Stomach (tissue), 9 donors: ENCODE data around the gene KITLG. TPM values are rescaled to one million over a fixed set of nuclear protein-coding genes. Genes with fewer than 3 reads are reported as not detected.

Experiments
- DNase-seq, 2 donors: peaks; one replicate each; pipeline versions ENCODE4 v3.0.0 to v3.0.0-alpha.2; 2013 to 2019
- H3K27ac ChIP-seq, 5 donors: fragments of 200-600 bp in 4 of 5; sonication (generic) in 4 of 5; one replicate each; pipeline ENCODE4 v1.5.1; 2013 to 2019; ENCODE audit warnings: mild to moderate bottlenecking in 1 of 5, moderate library complexity in 1 of 5
- H3K27me3 ChIP-seq, 3 donors: fragments of 200-600 bp; sonication (generic); one replicate each; pipeline ENCODE4 v1.5.1; 2017 to 2019; ENCODE audit warnings: mixed run types in 1 of 3
- H3K36me3 ChIP-seq, 4 donors: fragments of 200-600 bp; sonication (generic); 1 replicate in 3 of 4; 2 replicates in 1 of 4; pipeline ENCODE4 v1.5.1; 2016 to 2019
- H3K4me1 ChIP-seq, 4 donors: fragments of 200-600 bp; sonication (generic); one replicate each; pipeline ENCODE4 v1.5.1; 2016 to 2019
- H3K4me3 ChIP-seq, 4 donors: fragments of 200-600 bp; sonication (generic) in 3 of 4; one replicate each; pipeline ENCODE4 v1.5.1; 2016 to 2019; ENCODE audit warnings: mild to moderate bottlenecking in 1 of 4
- H3K9me3 ChIP-seq, 4 donors: fragments of 200-600 bp; sonication (generic); one replicate each; pipeline ENCODE4 v1.5.1; 2016 to 2019
- CTCF ChIP-seq, 7 experiments: fragments of 450-650 bp in 4 of 7; fragments of 200-600 bp in 3 of 7; sonication (generic) in 3 of 7; IDR thresholded peaks; one replicate each; pipeline ENCODE4 v1.5.1; 2016 to 2019; ENCODE audit warnings: antibody characterized with exemption in 7 of 7, control low read depth in 2 of 7, mild to moderate bottlenecking in 1 of 7
- EP300 ChIP-seq: sonication (generic); formaldehyde crosslinking; IDR thresholded peaks from one replicate; pipeline ENCODE4 v1.6.1; 2017; ENCODE audit warnings: antibody characterized with exemption
- POLR2A ChIP-seq, 4 donors: fragments of 450-650 bp; IDR thresholded peaks; one replicate each; pipeline ENCODE4 v1.6.1; 2016; ENCODE audit warnings: antibody characterized with exemption in 4 of 4, control low read depth in 2 of 4, mild to moderate bottlenecking in 1 of 4, moderate library complexity in 1 of 4
- POLR2AphosphoS5 ChIP-seq, 3 donors: sonication (generic); formaldehyde crosslinking; IDR thresholded peaks; one replicate each; pipeline ENCODE4 v1.6.1; 2016; ENCODE audit warnings: antibody characterized with exemption in 3 of 3
- WGBS, 5 donors: extraction: QIAGEN DNeasy Blood & Tissue Kit in 3 of 5; methylation state at CpG; one replicate each; pipeline versions ENCODE4 v1.1.5 to v1.1.7; 2013 to 2018; 5-methylcytosine and 5-hydroxymethylcytosine counted together
- intact Hi-C: fragments of 100-400 bp; cut with DNase I; formaldehyde crosslinking; loops from one replicate; pipeline ENCODE4 v1.15.1; 2023; ENCODE audit warnings: low total_unique reads
- polyA plus RNA-seq, 3 donors: library from polyadenylated mRNA; stranded (reverse); fragments of 200-250 nt; gene quantifications; one replicate each; pipeline ENCODE4 v1.2.3, GENCODE V29; 2013
- total RNA-seq, 5 donors: library from RNA; depleted of rRNA; stranded (reverse); fragments of >200 nt; gene quantifications; one replicate each; pipeline versions ENCODE4 v1.1.0 to v1.2.3, GENCODE V29; 2014 to 2016
- donor health status: healthy with polysubstance abuse.
- donor health status: Bipolar disorder and iron deficiency.
- donor health status: healthy.

KITLG gene
- total and polyA plus RNA-seq, 8 donors, result 4.6 to 62.4 (median 21.4) TPM

GRCh38 chr12:88576866-88577265 is 3.4 kb downstream of the KITLG start:
- Histone ChIP-seq H3K4me3 (peak overlapping the region; percentile 76 to 95 (median 82)), H3K4me1 (peaks cover 20 to 71% (median 49%) of the 10 kb centered on the region in 4 donors), H3K27me3 (peaks cover 0 to 16% (median 0%) of the 10 kb centered on the region in 3 donors), H3K9me3 (no peaks in the 10 kb centered on the region), H3K36me3 (no peaks in the 10 kb centered on the region), H3K27ac (peak overlapping the region in 4 of 5 donors; percentile 32 to 88 (median 40))
- TF ChIP-seq EP300 (no peak), CTCF (IDR thresholded peaks at IDR 0.05) (no peak), POLR2A (IDR thresholded peaks at IDR 0.05) (no peak), POLR2AphosphoS5 (IDR thresholded peaks at IDR 0.05) (no peak)
- no peak for DNase-seq
- intact Hi-C loops, result no loop called here
- 45 to 67% (median 54%) methylated on average over 1 of the region's 1 CpG for WGBS, 5 donors

GRCh38 chr12:88575361-88575970 is 4.8 kb downstream of the KITLG start:
- DNase-seq, result no peak
- TF ChIP-seq POLR2AphosphoS5 (IDR thresholded peaks at IDR 0.05) (no peak), EP300 (no peak)
- 16 to 37% (median 20%) methylated on average over 2 of the region's 2 CpGs for WGBS, 5 donors
- peak overlapping the region in 4 of 5 donors; percentile 32 to 88 (median 46) for H3K27ac ChIP-seq
- peaks cover 0 to 12% (median 0%) of the 10 kb centered on the region in 3 donors for H3K27me3 ChIP-seq
- H3K9me3 ChIP-seq, result no peaks in the 10 kb centered on the region
- intact Hi-C loops, result no loop called here
- peak overlapping the region in 2 of 4 donors; percentile 14 to 17 for H3K4me3 ChIP-seq
- no peaks in the 10 kb centered on the region for H3K36me3 ChIP-seq
- H3K4me1 ChIP-seq, result peaks cover 29 to 78% (median 53%) of the 10 kb centered on the region in 4 donors

- H3K27ac ChIP-seq, result peak overlapping the region in 4 of 5 donors; percentile 26 to 88 (median 46)
- TF ChIP-seq POLR2A (IDR thresholded peaks at IDR 0.05) (no peak), POLR2AphosphoS5 (IDR thresholded peaks at IDR 0.05) (no peak), CTCF (IDR thresholded peaks at IDR 0.05) (no peak), EP300 (no peak)
- intact Hi-C loops, result no loop called here
- DNase-seq, result no peak
- WGBS, 5 donors, result 17 to 33% (median 20%) methylated on average over 2 of the region's 2 CpGs
- H3K4me3 ChIP-seq, result peak overlapping the region in 2 of 4 donors; percentile 18 to 26
- peaks cover 0 to under 1% (median 0%) of the 10 kb centered on the region in 3 donors for H3K27me3 ChIP-seq
- no peaks in the 10 kb centered on the region for H3K9me3 ChIP-seq
- H3K36me3 ChIP-seq, result no peaks in the 10 kb centered on the region
- H3K4me1 ChIP-seq, result peaks cover 31 to 89% (median 63%) of the 10 kb centered on the region in 4 donors
Observed at GRCh38 chr12:88574278-88574677, 6.0 kb downstream of the KITLG start.

- H3K36me3 ChIP-seq, result no peaks in the 10 kb centered on the region
- intact Hi-C loops, result no loop called here
- DNase-seq, result no peak
- H3K4me3 ChIP-seq, result no peak overlapping the region
- 69 to 83% (median 80%) methylated on average over 4 of the region's 4 CpGs for WGBS, 5 donors
- H3K9me3 ChIP-seq, result no peaks in the 10 kb centered on the region
- peak overlapping the region in 3 of 5 donors; percentile 46 to 88 (median 47) for H3K27ac ChIP-seq
- H3K27me3 ChIP-seq, result no peaks in the 10 kb centered on the region
- H3K4me1 ChIP-seq, result peaks cover 37 to 96% (median 69%) of the 10 kb centered on the region in 4 donors
- TF ChIP-seq EP300 (no peak), POLR2A (IDR thresholded peaks at IDR 0.05) (no peak), POLR2AphosphoS5 (IDR thresholded peaks at IDR 0.05) (no peak)
Observed at GRCh38 chr12:88573583-88573982, 6.7 kb downstream of the KITLG start.

- DNase-seq, result no peak
- TF ChIP-seq POLR2A (IDR thresholded peaks at IDR 0.05) (no peak), EP300 (no peak), CTCF (IDR thresholded peaks at IDR 0.05) (no peak), POLR2AphosphoS5 (IDR thresholded peaks at IDR 0.05) (no peak)
- H3K4me1 ChIP-seq, result peaks cover 37 to 99% (median 71%) of the 10 kb centered on the region in 4 donors
- no peaks in the 10 kb centered on the region for H3K27me3 ChIP-seq
- WGBS, 5 donors, result 29 to 40% (median 32%) methylated on average over 4 of the region's 4 CpGs
- no peaks in the 10 kb centered on the region for H3K36me3 ChIP-seq
- no peaks in the 10 kb centered on the region for H3K9me3 ChIP-seq
- peak overlapping the region in 3 of 5 donors; percentile 46 to 88 (median 47) for H3K27ac ChIP-seq
- H3K4me3 ChIP-seq, result no peak overlapping the region
- intact Hi-C loops, result no loop called here
Observed at GRCh38 chr12:88572781-88573549, 7.3 kb downstream of the KITLG start.
